Liver (tissue), 9 donors: Measurements from ENCODE around the gene BSND. TPM values are rescaled to one million over a fixed set of nuclear protein-coding genes. Genes with fewer than 3 reads are reported as not detected.

ENCODE experiments used
- DNase-seq: peaks from one replicate; pipeline ENCODE4 v3.0.0-alpha.2; 2017; ENCODE audit warnings: low spot score
- H3K27ac ChIP-seq, 2 donors: one replicate each; pipeline ENCODE4 v1.7.0; 2013; ENCODE audit warnings: inconsistent platforms in 2 of 2, low read length in 2 of 2, control low read depth in 1 of 2, low read depth in 1 of 2, mild to moderate bottlenecking in 1 of 2
- H3K27me3 ChIP-seq, 4 donors: one replicate each; pipeline versions ENCODE4 v1.6.1 to v1.7.0; 2013; ENCODE audit warnings: low read length in 3 of 4, inconsistent platforms in 1 of 4, mild to moderate bottlenecking in 1 of 4, moderate library complexity in 1 of 4; ENCODE audit not compliant: control insufficient read depth in 4 of 4, insufficient read depth in 4 of 4
- H3K36me3 ChIP-seq, 4 donors: one replicate each; pipeline versions ENCODE4 v1.6.1 to v1.7.0; 2013; ENCODE audit warnings: low read length in 3 of 4, mild to moderate bottlenecking in 3 of 4, low read depth in 1 of 4, moderate library complexity in 1 of 4; ENCODE audit not compliant: control insufficient read depth in 4 of 4, insufficient read depth in 3 of 4
- H3K4me1 ChIP-seq, 4 donors: one replicate each; pipeline versions ENCODE4 v1.6.1 to v1.7.0; 2013; ENCODE audit warnings: low read length in 3 of 4, mild to moderate bottlenecking in 3 of 4, moderate library complexity in 1 of 4; ENCODE audit not compliant: control insufficient read depth in 4 of 4, insufficient read depth in 4 of 4
- H3K4me3 ChIP-seq, 3 donors: one replicate each; pipeline versions ENCODE4 v1.6.1 to v1.7.0; 2013; ENCODE audit warnings: low read length in 3 of 3, control low read depth in 1 of 3, low read depth in 1 of 3, mild to moderate bottlenecking in 1 of 3
- H3K9ac ChIP-seq, 2 donors: one replicate each; pipeline ENCODE4 v1.7.0; 2013; ENCODE audit warnings: low read length in 2 of 2, mild to moderate bottlenecking in 2 of 2, moderate library complexity in 2 of 2, control low read depth in 1 of 2, low read depth in 1 of 2
- H3K9me3 ChIP-seq, 4 donors: one replicate each; pipeline versions ENCODE4 v1.6.1 to v1.7.0; 2013; ENCODE audit warnings: low read length in 3 of 4; ENCODE audit not compliant: control insufficient read depth in 4 of 4
- ATF3 ChIP-seq: IDR thresholded peaks from 2 replicates; pipeline ENCODE4 v1.6.1; 2016; ENCODE audit warnings: antibody characterized with exemption
- CTCF ChIP-seq: fragments of 150-350 bp; IDR thresholded peaks from 2 replicates; pipeline ENCODE4 v1.5.1; 2017; ENCODE audit warnings: improper control_type of control experiment, low read depth, low read length; ENCODE audit not compliant: missing input control
- FOXA1 ChIP-seq: IDR thresholded peaks from 2 replicates; pipeline ENCODE4 v1.6.1; 2016; ENCODE audit warnings: antibody characterized with exemption
- FOXA2 ChIP-seq: IDR thresholded peaks from 2 replicates; pipeline ENCODE4 v1.6.1; 2016; ENCODE audit warnings: antibody characterized with exemption
- GABPA ChIP-seq, 2 donors: IDR thresholded peaks in 1 of 2; conservative IDR thresholded peaks in 1 of 2; 2 replicates each; pipeline ENCODE4 v1.6.1; 2016; ENCODE audit warnings: antibody characterized with exemption in 2 of 2, mild to moderate bottlenecking in 1 of 2, moderate library complexity in 1 of 2
- HNF4G ChIP-seq: IDR thresholded peaks from 2 replicates; pipeline ENCODE4 v1.6.1; 2016; ENCODE audit warnings: antibody characterized with exemption
- JUND ChIP-seq, 2 donors: IDR thresholded peaks; 2 replicates each; pipeline ENCODE4 v1.6.1; 2016; ENCODE audit warnings: antibody characterized with exemption in 2 of 2
- MAX ChIP-seq: IDR thresholded peaks from 2 replicates; pipeline ENCODE4 v1.6.1; 2016; ENCODE audit warnings: antibody characterized with exemption
- NR2F2 ChIP-seq: IDR thresholded peaks from 2 replicates; pipeline ENCODE4 v1.6.1; 2016; ENCODE audit warnings: antibody characterized with exemption
- RAD21 ChIP-seq, 2 donors: IDR thresholded peaks; 2 replicates each; pipeline ENCODE4 v1.6.1; 2016; ENCODE audit warnings: antibody characterized with exemption in 2 of 2, mild to moderate bottlenecking in 2 of 2
- REST ChIP-seq: IDR thresholded peaks from 2 replicates; pipeline ENCODE4 v1.6.1; 2016; ENCODE audit warnings: antibody characterized with exemption, mild to moderate bottlenecking
- YY1 ChIP-seq: IDR thresholded peaks from 2 replicates; pipeline ENCODE4 v1.6.1; 2016; ENCODE audit warnings: antibody characterized with exemption, mild to moderate bottlenecking
- ZBTB33 ChIP-seq: IDR thresholded peaks from 2 replicates; pipeline ENCODE4 v1.6.1; 2016; ENCODE audit warnings: antibody characterized with exemption
- WGBS: extraction: QIAGEN DNeasy Blood & Tissue Kit; methylation state at CpG from one replicate; pipeline ENCODE4 v1.1.7; 2013; 5-methylcytosine and 5-hydroxymethylcytosine counted together
- polyA plus RNA-seq, 2 donors: library from polyadenylated mRNA; stranded (reverse) in 1 of 2; unstranded in 1 of 2; fragments of 200-250 nt in 1 of 2; fragments of >200 nt in 1 of 2; fragmentation: Nextera tagmentation in 1 of 2; extraction: Ambion mirVana in 1 of 2; gene quantifications; one replicate each; pipeline versions ENCODE4 v1.2.1 to v1.2.3, GENCODE V29; 2013 to 2015
- total RNA-seq, 2 donors: library from RNA; depleted of rRNA; stranded (reverse); fragments of >200 nt; gene quantifications; one replicate each; pipeline ENCODE4 v1.2.3, GENCODE V29; 2014
- donor health status: healthy.
- donor health status: healthy.
- donor health status: healthy.
- donor health status: healthy.
- donor health status: healthy.

BSND gene
- total and polyA plus RNA-seq, 4 donors = 0.14 TPM; not detected in 3

- H3K27ac ChIP-seq = no peak overlapping the region
- no peaks in the 10 kb centered on the region for H3K27me3 ChIP-seq
- H3K4me1 ChIP-seq = no peaks in the 10 kb centered on the region
- H3K36me3 ChIP-seq = no peaks in the 10 kb centered on the region
- 94% methylated on average over 12 of the region's 12 CpGs for whole genome bisulfite sequencing
- no peak for TF ChIP-seq REST
- H3K9ac ChIP-seq = no peak overlapping the region
- H3K4me3 ChIP-seq = no peak overlapping the region
- no peak for DNase-seq
- H3K9me3 ChIP-seq = no peaks in the 10 kb centered on the region
Observed at GRCh38 chr1:55006931-55007330, 8.2 kb downstream of the BSND start.

- no peaks in the 10 kb centered on the region for H3K36me3 ChIP-seq
Observed at GRCh38 chr1:55007625-55008024, 8.9 kb downstream of the BSND start.

GRCh38 chr1:55010194-55010886 is 11.6 kb downstream of the BSND start:
- no peak for TF ChIP-seq MAX
- no peak for TF ChIP-seq FOXA2
- TF ChIP-seq YY1 = no peak
- TF ChIP-seq JUND (IDR thresholded peaks at IDR 0.05) = no peak
- no peak for TF ChIP-seq GABPA (IDR thresholded peaks at IDR 0.05 in 1 of 2, conservative IDR thresholded peaks at IDR 0.05 in 1 of 2)
- TF ChIP-seq HNF4G = no peak
- TF ChIP-seq FOXA1 = no peak
- no peak for TF ChIP-seq CTCF
- no peak for TF ChIP-seq ZBTB33
- no peaks in the 10 kb centered on the region for H3K27me3 ChIP-seq
- H3K27ac ChIP-seq = no peak overlapping the region
- H3K4me1 ChIP-seq = no peaks in the 10 kb centered on the region
- no peak overlapping the region for H3K9ac ChIP-seq
- H3K9me3 ChIP-seq = no peaks in the 10 kb centered on the region
- DNase-seq = no peak
- H3K36me3 ChIP-seq = no peaks in the 10 kb centered on the region
- no peak overlapping the region for H3K4me3 ChIP-seq
- 89% methylated on average over 9 of the region's 9 CpGs for WGBS

More at GRCh38 chr1:55007625-55008024, 8.9 kb downstream of the BSND start:
- Histone ChIP-seq H3K4me1 (no peaks in the 10 kb centered on the region), H3K27ac (no peak overlapping the region), H3K27me3 (no peaks in the 10 kb centered on the region), H3K9me3 (no peaks in the 10 kb centered on the region), H3K4me3 (no peak overlapping the region), H3K9ac (no peak overlapping the region)
- TF ChIP-seq YY1 (no peak), JUND (IDR thresholded peaks at IDR 0.05) (no peak), ATF3 (no peak), NR2F2 (no peak), RAD21 (IDR thresholded peaks at IDR 0.05) (no peak)
- whole genome bisulfite sequencing = 92% methylated on average over 3 of the region's 3 CpGs
- no peak for DNase-seq
